AG04449 (cell line): ENCODE results near the gene MRPL27.
A peak's percentile ranks its signal among the peaks of the same experiment; 100 is the strongest.

Experiments
- CTCF ChIA-PET: fragments of 350-600 bp; formaldehyde crosslinking; extraction: SDS; loops from one replicate; lab custom pipeline; 2021; ENCODE audit warnings: antibody characterized with exemption; lab: Yijun Ruan, JAX
- POLR2A ChIA-PET: fragments of 400-600, 350-600 bp; formaldehyde crosslinking; extraction: SDS; loops from one replicate; lab custom pipeline; 2020; ENCODE audit warnings: antibody characterized with exemption, inconsistent platforms; lab: Yijun Ruan, JAX
- DNase-seq: peaks from one replicate; pipeline ENCODE4 v3.0.0-alpha.2; 2010; ENCODE audit warnings: low read depth, low spot score
- H3K4me3 ChIP-seq: 2 replicates; pipeline ENCODE4 v1.5.1; 2011; ENCODE audit warnings: low read depth, mild to moderate bottlenecking, control low read depth, low read length
- TF ChIP-seq, protein P1 (sequence below): IDR thresholded peaks from one replicate; pipeline ENCODE4 v1.5.1; 2011; ENCODE audit warnings: mild to moderate bottlenecking, moderate library complexity, low read length, control low read depth, inconsistent platforms; ENCODE audit not compliant: insufficient read depth; ENCODE audit errors: missing control alignments

The MRPL27 gene

DNA sequence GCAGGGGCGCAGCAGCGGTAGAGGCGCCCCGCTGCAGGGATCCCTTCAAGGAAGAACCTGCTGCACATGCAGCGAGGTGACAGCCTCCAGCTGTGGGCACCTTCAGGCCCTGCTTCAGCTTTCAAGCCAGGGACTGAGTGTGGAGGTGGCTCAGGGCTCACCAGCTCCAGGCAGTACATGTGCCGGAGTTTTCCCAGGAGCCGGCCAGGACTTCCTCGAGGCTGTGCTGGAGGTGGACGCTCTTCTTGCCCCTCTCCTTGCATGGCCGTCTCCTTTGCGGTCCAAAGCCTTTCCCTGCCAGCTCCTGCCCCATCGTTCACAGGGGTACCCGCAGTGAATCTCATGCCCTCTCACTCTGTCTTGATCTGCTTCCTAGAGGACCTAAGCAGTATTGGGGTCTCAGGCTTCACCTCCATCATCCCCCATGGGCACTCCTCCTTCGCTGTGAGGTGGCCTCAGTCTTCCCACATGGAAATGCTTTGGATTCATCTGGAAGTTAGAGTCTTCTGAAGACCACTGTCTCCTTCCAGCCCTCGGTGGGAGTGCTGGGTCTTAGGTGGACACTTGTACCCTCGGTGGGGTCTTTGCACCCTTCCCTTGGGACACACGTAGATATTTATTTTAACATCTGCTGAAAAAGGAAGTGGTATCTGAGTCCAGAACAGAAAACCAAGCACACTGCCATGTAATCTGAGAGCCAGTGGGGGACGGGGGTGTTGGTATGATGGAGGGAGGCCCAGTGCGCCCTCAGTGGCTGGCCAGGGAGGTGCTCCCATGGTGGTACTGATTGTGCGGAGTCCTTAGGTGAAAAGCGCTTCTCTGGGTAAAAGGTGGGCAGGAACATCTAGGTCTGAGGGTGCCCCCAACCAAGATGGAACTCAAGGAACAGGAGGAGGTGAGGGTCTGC, 20.0 kb downstream of the MRPL27 start:
- CTCF ChIA-PET, result interaction anchor here (7.6 kb wide), 1 partner anchor 9 kb away, joined by 116 read pairs; no protein-coding TSS in a partner anchor
- POLR2A ChIA-PET, result no interaction called here

GRCh38 chr17:50352072-50352692, 20.8 kb downstream of the MRPL27 start:
- no peak overlapping the region for H3K4me3 ChIP-seq
- CTCF ChIA-PET, result interaction anchor here (7.6 kb wide), 1 partner anchor 9 kb away, joined by 116 read pairs; no protein-coding TSS in a partner anchor
- DNase-seq, result no peak
- POLR2A ChIA-PET, result no interaction called here
- TF ChIP-seq, protein P1, sequence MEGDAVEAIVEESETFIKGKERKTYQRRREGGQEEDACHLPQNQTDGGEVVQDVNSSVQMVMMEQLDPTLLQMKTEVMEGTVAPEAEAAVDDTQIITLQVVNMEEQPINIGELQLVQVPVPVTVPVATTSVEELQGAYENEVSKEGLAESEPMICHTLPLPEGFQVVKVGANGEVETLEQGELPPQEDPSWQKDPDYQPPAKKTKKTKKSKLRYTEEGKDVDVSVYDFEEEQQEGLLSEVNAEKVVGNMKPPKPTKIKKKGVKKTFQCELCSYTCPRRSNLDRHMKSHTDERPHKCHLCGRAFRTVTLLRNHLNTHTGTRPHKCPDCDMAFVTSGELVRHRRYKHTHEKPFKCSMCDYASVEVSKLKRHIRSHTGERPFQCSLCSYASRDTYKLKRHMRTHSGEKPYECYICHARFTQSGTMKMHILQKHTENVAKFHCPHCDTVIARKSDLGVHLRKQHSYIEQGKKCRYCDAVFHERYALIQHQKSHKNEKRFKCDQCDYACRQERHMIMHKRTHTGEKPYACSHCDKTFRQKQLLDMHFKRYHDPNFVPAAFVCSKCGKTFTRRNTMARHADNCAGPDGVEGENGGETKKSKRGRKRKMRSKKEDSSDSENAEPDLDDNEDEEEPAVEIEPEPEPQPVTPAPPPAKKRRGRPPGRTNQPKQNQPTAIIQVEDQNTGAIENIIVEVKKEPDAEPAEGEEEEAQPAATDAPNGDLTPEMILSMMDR, result no peak

More for the DNA sequence above, 20.0 kb downstream of the MRPL27 start:
- H3K4me3 ChIP-seq, result no peak overlapping the region
- TF ChIP-seq, protein P1, result no peak
- no peak for DNase-seq

DNA sequence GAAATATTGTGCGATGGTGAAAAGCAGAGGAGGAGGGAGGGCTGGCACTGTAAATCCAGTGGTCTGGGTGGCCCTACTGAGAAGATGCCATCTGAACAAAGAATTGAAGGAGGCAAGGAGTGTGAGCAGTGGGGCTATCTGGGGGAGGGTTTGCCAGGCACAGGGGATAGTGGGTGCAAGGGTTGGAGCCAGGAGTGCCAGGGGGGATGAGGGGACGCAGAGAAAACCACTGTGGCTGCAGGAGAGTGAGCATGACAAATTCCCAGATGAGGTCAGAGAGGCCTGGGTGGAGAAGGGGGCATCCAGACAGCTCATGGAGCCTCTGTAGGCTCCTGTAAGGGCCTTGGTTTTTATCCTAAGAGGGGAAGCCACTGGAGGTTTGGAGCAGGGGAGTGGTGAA, 22.3 kb downstream of the MRPL27 start:
- POLR2A ChIA-PET, result no interaction called here
- CTCF ChIA-PET, result interaction anchor here (7.6 kb wide), 1 partner anchor 11 kb away, joined by 116 read pairs; no protein-coding TSS in a partner anchor
- no peak overlapping the region for H3K4me3 ChIP-seq
- no peak for DNase-seq
- TF ChIP-seq, protein P1, result no peak

- TF ChIP-seq, protein P1, result no peak
- DNase-seq, result no peak
- POLR2A ChIA-PET, result interaction anchor here (1.0 to 2.5 kb wide), 2 partner anchors 12 to 16 kb away, joined by 3 to 8 read pairs; no protein-coding TSS in a partner anchor
- H3K4me3 ChIP-seq, result no peak overlapping the region
- CTCF ChIA-PET, result interaction anchor here (0.8 to 7.6 kb wide), 5 partner anchors 12 to 255 kb away, joined by 3 to 116 read pairs (median 3); partner anchors contain the start of gene LRRC59
These were observed 23.8 kb downstream of the MRPL27 start for GRCh38 chr17:50349243-50349600.

GRCh38 chr17:50348522-50349242, 24.3 kb downstream of the MRPL27 start:
- no peak for DNase-seq
- peak overlapping the region; percentile 15 for H3K4me3 ChIP-seq
- TF ChIP-seq, protein P1, result no peak
- ChIA-PET CTCF (interaction anchor here (0.8 to 7.6 kb wide), 6 partner anchors 12 to 255 kb away, joined by 3 to 116 read pairs (median 3); partner anchors contain the start of gene LRRC59), POLR2A (interaction anchor here (1.0 to 2.5 kb wide), 2 partner anchors 13 to 16 kb away, joined by 3 to 8 read pairs; no protein-coding TSS in a partner anchor)
